ENCODE measurements around the gene GJC2.

GJC2 gene

DNA sequence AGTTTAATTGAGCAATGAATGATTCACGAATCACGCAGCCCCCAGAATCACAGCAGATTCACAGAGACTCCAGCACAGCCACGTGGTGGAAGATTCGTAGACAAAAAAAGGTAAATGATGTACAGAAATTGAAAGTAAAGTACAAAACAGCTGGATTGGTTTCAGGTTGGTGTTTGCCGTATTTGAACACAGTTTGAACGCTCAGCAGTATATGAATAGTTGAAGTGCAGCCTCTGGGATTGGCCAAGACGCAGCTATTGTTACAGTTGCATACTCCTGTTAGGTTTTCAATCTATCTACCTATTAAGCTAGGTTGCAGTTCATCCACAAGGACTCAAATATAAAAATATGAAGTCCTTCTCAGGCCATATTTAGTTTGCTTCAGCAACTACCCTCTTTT lies 37.6 kb upstream of the GJC2 start:
- H3K4me3 ChIP-seq (ENCODE audit: low read depth, low read length) = no peak overlapping the region
- DNase-seq (ENCODE audit: low read depth) = no peak

DNA sequence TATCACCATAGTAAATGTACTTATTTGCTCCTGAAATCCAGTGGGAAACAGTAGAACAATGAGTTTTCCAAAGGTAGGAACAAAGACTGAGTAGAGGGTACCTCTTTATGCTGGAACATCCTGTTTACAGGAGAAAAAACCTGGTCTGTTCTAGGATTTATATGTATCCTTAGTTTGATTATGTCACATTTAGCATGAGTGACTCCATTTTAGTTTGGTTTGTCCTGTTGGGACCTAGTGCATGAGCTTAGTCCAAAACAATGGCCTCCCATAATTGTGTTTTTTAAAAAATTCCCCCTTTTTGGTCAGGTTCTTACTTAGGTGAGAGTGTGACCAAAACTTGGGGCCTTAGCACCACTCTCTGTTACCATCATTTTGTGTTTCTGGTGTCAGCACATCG lies 37.1 kb upstream of the GJC2 start:
- no peak for DNase-seq (ENCODE audit: low read depth)
- no peak overlapping the region for H3K4me3 ChIP-seq (ENCODE audit: low read depth, low read length)

DNA sequence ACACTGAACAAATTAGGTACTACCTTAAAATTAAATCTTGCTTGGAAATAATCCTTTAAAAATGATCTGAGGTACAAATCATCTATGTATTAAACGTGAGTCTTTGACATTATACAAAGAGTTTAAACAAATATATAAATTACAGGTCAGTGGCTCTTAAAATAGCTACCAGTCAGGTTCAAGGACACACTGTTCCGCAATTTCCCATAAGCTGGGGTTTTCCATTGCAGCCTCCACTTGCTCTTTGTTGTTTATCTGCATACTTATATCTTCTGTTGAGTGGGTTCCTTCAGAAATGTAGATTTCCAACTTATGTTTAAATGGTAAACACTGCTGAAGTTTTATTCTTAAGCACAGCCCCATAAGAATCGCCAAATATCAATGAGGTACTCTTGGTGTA lies 34.9 kb upstream of the GJC2 start:
- H3K4me3 ChIP-seq (ENCODE audit: low read depth, low read length) = no peak overlapping the region

DNA sequence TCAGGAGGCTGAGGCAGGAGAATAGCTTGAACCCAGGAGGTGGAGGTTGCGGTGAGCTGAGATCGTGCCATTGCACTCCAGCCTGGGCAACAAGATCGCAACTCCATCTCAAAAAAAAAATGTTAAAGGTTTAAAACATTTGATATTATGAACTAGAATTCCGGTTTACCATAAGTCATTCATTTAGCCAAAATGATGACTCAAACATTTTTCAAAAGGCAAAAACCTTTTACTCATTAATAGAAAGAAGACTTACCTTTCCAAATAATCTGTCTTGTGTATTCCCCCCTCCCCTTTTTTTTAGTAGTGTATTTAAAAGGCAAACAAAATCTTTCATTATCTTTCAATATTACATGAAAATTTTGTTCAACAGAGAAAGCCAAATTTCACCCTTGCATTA lies 32.4 kb upstream of the GJC2 start:
- DNase-seq (ENCODE audit: low read depth) = no peak
- no peak overlapping the region for H3K4me3 ChIP-seq (ENCODE audit: low read depth, low read length)

More for the DNA sequence above, 34.9 kb upstream of the GJC2 start:
- no peak for DNase-seq (ENCODE audit: low read depth)

DNA sequence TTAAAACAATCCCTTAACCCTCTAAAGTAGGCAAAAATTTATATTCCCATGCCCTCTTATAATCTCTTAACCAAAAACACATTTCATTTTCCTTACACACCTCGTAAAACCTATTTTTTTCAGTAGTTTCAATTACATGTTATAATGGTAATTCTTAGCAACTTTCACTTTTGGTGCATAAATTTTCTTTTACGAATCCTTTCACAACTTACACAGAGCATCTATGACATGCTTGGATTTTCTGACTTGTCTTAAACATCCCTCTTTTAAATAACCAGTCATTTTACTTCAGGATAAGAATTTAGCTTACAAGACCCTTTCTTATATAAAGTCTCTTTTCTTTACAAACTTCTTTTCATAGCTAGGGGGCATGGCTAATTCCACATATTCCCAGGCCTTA lies 31.7 kb upstream of the GJC2 start:
- no peak for DNase-seq (ENCODE audit: low read depth)
- H3K4me3 ChIP-seq (ENCODE audit: low read depth, low read length) = no peak overlapping the region

DNA sequence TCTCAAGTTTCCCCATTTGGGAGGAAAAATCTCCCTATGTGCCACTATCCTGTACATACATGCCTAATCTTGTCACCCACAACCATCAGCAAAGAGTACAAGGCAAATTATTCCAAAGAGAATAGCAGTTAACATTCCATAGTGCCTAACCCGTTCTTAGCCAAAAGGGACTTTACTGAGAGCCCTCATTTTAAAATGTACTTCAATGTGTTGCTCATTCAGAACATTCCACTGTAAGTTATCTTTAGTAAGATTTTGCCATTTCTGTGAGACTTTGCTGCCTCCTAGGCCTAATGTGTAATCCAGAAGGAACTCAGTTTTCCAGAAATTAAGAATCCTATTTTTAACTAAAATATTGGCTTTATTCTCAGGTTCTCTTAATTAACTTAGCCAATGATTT lies 29.4 kb upstream of the GJC2 start:
- no peak for DNase-seq (ENCODE audit: low read depth)
- no peak overlapping the region for H3K4me3 ChIP-seq (ENCODE audit: low read depth, low read length)

DNA sequence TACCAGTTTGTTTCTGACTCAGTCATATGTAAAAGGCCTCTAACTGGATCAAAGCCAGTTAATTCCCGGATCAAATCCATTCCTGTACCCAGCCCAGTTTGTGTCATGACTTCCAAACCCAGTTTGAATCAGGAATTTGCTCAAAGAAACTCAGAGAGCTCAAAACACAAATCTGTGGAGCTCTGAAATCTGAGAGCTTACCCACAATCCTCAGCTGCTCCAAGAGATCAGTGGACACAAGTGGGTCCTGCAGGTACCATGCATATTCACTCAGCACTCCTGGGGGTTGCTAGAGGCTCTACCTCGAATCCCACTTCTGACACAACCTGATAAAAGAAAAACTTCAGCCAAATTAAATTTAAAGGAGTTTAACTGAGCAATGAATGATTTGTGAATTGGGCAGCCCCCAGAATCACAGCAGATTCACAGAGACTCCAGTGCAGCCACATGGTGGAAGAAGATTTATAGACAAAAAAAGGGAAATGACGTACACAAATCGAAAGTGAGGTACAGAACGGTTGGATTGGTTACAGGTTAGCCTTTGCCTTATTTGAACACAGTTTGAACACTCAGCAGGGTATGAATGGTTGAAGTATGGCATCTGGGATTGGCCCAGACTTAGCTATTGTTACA lies 28.8 kb upstream of the GJC2 start:
- H3K4me3 ChIP-seq (ENCODE audit: low read depth, low read length) = no peak overlapping the region
- DNase-seq (ENCODE audit: low read depth) = no peak

DNA sequence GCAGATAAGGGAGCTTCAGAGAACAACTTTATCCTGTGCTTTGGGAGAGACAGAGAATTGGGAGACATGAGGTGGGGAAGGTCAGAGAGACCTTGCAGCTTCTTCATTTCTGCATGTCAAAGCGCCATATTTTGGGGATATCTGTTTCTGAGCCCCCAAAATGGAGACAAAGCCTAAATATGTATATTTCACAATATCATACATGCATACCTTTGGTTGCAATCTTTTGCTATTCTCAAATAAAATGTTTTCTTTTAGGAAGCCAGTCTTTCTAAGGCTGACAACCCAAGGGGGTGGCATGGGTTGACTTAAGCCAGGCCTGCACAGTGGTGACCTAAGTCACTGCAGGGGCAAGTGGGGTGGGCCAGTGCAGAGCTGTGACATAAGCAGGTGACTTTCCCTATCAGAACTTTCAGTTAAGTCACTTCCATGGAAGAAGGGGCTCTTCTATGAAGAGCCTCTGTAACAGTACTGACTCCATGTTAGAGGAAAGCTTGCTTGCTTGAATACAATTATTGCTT lies 26.7 kb upstream of the GJC2 start:
- no peak overlapping the region for H3K4me3 ChIP-seq (ENCODE audit: low read depth, low read length)
- DNase-seq (ENCODE audit: low read depth) = no peak

DNA sequence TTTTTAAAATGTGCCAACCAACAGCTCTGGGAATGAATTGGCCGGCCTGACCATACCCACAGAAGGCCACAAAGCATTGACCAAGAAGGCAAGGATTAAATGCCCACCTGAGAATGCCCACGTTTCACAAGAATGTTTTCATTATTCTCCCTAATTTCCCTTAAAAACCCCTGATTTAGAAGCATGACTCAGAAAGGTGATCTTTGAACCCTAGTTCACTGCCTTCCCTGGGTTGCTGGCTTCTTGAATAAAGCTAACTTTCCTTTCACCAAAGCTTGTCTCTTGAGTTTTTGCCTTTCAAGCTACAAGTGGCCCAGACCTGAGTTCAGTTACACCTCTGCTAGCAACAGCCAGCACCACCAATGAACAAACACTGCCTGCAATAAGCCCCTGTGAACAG lies 26.2 kb upstream of the GJC2 start:
- no peak overlapping the region for H3K4me3 ChIP-seq (ENCODE audit: low read depth, low read length)
- no peak for DNase-seq (ENCODE audit: low read depth)

DNA sequence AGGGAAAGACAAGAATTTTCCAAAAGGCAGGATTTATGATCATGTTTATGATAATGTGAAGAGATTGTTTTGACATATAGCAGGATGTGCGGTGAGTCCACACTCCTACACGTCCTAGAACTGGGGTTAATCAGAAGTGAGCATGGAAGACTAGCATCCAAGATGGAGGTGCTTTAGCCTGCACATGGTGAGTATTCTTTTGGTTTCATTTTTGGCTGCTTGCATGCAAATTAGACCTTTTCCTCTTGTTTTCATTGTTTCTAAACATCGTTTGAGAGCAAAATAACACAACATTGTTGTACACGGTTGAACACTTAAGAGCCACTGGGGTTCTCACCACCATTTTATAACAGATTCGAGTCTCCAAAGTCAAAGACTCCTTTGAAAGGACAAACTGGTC lies 24.5 kb upstream of the GJC2 start:
- H3K4me3 ChIP-seq (ENCODE audit: low read depth, low read length) = no peak overlapping the region
- no peak for DNase-seq (ENCODE audit: low read depth)

DNA sequence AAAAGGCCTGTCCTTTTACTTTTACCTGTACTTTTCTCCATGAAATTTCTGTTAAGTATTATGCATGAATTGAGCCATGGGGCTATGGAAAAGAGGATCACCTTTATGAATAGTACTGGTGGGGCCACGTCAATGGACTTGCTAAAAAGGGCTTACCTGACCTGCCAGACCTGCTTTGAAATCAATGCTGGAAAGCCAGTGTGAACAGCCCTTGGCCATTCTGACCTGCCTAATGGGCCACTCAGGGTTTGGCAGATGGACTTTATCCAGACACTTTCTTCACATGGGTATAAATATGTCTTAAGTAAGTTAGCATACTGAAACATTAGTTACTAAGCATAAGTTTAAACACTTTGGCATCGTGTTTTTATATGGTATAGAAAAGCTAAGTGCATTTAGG lies 18.0 kb upstream of the GJC2 start:
- no peak for DNase-seq (ENCODE audit: low read depth)
- no peak overlapping the region for H3K4me3 ChIP-seq (ENCODE audit: low read depth, low read length)

DNA sequence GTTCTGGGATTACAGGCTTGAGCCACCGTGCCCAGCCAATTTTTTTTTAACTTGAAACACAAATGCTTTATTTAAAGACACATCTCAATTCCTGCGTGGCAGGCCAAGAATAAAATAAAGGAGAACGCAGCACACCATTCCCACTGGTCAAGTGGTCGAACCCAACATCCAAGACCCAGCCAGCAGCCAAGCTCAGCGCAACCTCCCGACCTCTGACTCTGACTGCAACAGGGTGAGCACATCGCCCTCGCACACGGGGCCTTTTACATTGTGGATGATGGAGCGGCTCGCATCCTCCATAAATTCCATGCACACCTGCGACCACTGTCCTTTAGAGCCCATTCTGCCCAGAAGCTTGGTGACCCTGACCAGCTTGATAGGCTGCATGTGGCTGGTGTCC lies 15.1 kb upstream of the GJC2 start:
- no peak overlapping the region for H3K4me3 ChIP-seq (ENCODE audit: low read depth, low read length)
- DNase-seq (ENCODE audit: low read depth) = no peak

DNA sequence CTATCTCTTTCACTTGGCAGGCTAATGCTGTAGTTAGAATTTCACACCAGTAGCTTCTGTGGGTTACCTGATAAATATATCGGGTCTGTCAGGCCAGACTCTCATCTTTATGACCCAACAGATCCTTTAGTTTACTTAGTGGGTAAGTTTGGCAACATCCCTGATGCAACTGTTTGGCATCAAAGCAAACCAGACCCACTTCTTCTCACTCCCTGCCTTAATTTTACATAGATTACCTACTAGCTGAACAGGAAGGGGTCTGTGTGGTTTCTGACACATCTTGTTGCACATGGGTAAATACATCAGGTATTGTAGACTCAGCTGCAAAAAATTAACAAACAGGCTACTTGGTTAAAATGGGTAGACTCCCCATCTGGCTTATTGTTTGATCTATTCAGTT lies 12.8 kb upstream of the GJC2 start:
- no peak for DNase-seq (ENCODE audit: low read depth)
- no peak overlapping the region for H3K4me3 ChIP-seq (ENCODE audit: low read depth, low read length)

DNA sequence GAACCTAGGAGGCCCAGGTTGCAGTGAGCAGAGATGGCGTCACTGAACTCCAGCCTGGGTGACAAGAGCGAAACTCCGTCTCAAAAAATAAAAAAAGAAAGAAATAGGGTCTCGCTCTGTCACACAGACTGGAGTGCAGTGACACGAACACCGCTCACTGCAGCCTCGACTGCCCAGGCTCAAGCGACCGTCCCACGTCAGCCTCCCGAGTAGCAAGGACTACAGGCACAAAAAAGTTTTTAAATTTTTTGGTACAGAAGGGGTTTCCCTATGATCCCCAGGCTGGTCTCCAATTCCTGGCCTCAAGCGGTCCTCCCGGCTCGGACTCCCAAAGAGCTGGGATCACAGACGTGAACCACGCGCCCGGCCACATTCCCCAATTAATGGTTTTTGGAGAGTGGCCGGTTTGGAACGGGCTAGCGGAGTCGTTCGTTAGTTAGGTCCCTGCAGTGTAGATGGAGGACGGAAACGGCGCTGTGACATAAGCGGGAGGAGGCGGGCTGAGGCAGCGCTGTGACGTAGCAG lies 10.3 kb upstream of the GJC2 start:
- no peak for DNase-seq (ENCODE audit: low read depth)
- peak overlapping the region; percentile 96 for H3K4me3 ChIP-seq (ENCODE audit: low read depth, low read length)

DNA sequence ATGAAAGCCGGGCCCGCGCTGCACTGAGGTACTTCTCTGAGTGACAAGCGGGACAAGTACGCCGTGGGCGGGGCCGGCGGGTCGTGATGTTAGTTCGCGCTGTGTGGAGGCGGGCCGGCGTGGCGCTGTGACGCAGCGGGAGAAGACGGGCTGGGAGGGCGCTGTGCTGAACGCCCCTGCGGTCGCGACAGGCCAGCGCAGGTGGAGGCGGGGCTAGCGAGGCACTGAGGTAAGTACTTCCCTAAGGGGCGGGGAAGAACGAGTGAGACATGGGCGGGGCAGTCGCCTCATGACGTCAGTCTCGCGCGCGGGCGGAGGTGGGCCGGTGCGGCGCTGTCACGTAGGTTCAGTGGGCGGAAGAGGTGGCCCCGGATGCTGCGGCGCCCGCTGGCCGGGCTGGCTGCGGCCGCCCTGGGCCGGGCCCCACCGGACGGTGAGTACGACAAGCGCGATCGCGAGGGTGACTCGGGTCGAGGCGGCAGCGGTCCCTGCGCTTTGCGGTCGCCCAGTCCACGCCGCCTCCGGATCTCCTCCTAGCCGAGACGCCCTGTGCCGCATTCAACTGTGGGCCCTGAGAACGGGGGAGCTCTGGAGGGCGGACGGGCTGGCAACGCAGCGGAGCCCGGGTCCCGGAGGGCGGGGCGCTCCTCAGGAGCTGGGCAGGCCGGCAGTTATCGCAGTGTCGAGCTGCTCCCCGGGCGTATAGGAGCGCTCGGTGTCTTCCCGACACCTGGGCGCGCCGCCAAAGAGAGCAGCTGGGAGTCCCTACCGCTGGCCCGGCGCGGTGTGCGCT lies 9.6 kb upstream of the GJC2 start, which contains the start of gene GUK1:
Gene GUK1 (plus strand): TSS at position 349 of the 793 bp plus-strand sequence. CDS start 24 bp downstream, at position 373.
- DNase-seq (ENCODE audit: low read depth) = peak; percentile 98
- H3K4me3 ChIP-seq (ENCODE audit: low read depth, low read length) = peak within 1 kb of the TSS; percentile 96

DNA sequence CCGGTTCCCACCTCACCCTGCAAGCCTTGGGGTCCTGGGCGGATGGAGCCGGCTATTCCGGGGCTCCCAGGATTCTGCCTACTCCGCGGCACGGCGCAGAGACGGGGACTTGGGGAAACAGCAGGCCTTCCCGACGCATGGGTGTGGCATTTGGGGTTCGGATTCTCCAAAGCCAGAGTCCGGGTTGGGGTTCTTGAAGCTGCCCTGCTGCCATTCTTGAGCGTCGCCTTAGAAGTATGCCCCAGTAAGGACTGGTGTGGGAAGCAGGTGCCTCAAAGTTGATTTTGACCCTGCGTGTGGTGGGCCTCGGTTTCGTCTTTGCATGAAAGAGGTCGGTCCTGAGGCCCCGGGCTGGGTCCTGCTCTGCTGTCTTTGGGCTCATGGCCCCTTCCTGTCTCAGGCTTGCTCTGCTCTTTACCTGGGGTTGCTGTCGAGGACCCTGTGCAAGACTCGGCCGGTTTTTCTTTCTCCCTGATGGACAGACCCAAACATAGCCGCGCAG lies 9.0 kb upstream of the GJC2 start:
- DNase-seq (ENCODE audit: low read depth) = no peak
- peak overlapping the region; percentile 96 for H3K4me3 ChIP-seq (ENCODE audit: low read depth, low read length)

DNA sequence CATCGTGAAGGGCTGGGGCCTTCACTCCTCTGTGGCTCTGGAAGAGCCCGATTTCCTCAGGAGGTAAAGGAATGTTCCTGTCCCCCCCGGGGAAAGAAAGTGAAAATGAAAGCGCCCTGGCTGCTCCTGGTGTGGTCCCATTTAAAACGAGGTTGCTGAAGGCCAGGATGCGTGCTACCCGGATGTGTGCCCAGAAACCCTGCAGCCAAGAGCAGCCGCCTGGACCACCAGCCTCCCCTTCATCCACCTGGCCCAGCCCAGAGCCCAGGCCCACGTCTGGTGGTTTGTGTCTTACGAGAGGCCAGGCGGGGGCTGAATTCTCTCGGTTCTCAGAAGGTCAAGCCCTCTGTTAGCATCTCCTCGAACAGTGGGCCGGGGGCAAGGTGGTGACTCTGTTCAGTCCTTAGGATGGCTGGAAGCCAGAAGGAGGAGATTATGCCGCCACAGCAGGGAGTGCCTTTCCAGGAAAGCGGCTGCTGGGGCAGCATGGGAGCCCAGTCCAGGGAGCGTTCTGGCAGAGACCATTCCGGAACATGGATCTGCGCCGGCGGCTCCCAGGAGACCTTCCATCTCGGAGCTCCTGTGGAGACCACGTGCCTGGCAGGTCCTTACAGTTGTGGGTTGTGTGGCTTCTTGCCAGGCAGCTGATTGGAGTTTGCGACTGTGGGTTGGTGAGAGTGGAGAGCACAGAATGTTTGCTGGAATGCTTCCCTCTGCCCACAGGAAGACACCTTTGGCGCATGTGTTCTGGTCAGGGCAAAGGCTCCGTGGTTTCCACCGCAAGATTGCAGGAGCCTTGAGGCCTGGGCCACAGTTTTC lies 8.3 kb upstream of the GJC2 start:
- peak overlapping the region; percentile 96 for H3K4me3 ChIP-seq (ENCODE audit: low read depth, low read length)
- no peak for DNase-seq (ENCODE audit: low read depth)

DNA sequence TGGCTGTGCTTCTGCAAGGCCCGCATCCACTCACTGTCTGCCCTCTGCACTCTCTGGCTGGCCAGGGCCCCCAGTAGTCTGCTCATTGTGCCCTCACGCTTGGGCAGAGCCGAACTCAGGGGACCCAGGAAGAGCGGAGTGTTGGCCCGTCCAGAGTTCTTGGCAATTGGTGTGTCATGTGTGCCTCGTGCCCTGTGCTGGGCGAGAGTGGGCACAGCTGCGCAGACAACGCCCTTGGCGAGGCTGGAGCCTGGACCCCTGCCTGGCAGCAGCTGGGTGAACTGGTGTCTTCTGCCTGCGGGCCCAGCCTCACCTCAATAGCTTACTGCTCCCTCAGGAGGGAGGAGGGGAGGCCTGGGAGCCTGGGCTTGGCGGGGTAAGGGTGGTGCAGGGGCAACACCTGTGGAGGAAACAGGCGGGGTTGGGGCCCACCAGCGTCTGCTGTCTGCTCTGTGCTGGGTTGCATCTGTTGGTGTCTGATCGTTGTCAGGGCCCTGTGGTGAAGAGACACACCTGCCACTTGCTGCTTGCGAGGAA lies 7.5 kb upstream of the GJC2 start:
- DNase-seq (ENCODE audit: low read depth) = no peak
- H3K4me3 ChIP-seq (ENCODE audit: low read depth, low read length) = peak overlapping the region; percentile 96

DNA sequence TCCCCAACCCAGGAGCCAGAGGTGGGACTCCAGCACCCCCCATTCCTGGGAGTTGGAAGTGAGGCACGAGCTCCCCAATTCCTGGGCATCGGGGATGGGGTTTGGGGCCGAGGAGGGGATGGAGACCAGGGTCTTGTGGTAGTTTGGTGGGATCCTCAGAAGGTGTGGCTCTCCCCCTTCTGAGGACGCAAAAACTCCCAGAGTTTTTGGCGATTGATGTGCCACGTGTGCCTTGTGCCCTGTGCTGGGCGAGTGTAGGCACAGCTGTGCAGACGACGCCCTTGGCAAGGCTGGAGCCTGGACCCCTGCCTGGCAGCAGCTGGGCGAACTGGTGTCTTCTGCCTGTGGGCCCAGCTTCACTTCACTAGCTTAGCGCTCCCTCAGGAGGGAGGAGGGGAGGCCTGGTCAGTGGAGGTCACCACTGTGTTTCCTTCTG lies 7.0 kb upstream of the GJC2 start:
- no peak for DNase-seq (ENCODE audit: low read depth)
- no peak overlapping the region for H3K4me3 ChIP-seq (ENCODE audit: low read depth, low read length)
